ENCODE results near the gene GALNT12.

The GALNT12 gene

DNA sequence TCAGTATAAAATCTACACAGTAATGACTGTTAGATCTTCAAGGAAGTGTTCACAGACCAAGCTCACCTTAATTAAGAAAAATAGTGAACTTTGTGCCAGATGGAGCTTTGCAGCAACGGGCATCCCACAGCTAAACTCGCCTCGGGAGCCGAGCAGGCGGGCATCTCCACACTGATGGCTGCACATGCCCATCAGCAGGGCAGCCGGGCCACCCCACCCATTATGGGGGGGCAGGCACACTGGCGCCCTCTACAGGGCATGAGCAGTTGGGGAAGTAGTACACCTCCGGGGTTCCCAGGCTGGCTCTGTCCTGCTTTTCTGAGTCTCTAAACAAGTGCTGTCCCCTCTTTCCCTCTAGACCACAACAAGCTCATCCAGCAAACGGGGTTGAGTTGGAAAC lies 32.7 kb upstream of the GALNT12 start:
- Histone ChIP-seq H3K4me1 (ENCODE audit: control extremely low read depth in 1 of 4, control insufficient read depth in 4 of 4, insufficient read depth in 4 of 4, low read length in 3 of 4) (no peaks in the 10 kb centered on the region), H3K9me3 (ENCODE audit: control extremely low read depth in 1 of 5, control insufficient read depth in 4 of 5, insufficient read depth in 2 of 5, low read depth in 1 of 5, low read length in 4 of 5) (peaks cover 0 to 2% (median 0%) of the 10 kb centered on the region in 5 experiments), H3K4me3 (ENCODE audit: control insufficient read depth in 1 of 7, extremely low read depth in 1 of 7, insufficient read depth in 4 of 7, low read depth in 2 of 7, low read length in 6 of 7) (no peak overlapping the region), H3K27me3 (replicated peaks in 2 of 5; ENCODE audit: control insufficient read depth in 4 of 5, insufficient read depth in 5 of 5, low read length in 4 of 5) (no peaks in the 10 kb centered on the region), H3K27ac (ENCODE audit: insufficient read depth in 1 of 2, low read depth in 1 of 2, low read length in 2 of 2, poor library complexity in 1 of 2, severe bottlenecking in 2 of 2) (no peak overlapping the region), H3K36me3 (ENCODE audit: control insufficient read depth in 4 of 4, insufficient read depth in 4 of 4, low read length in 3 of 4) (peaks cover 0 to 40% (median 24%) of the 10 kb centered on the region in 4 experiments)
- CTCF ChIA-PET, result interaction anchor here (0.7 to 8.6 kb wide), 25 partner anchors 8 to 688 kb away, joined by 3 to 127 read pairs (median 4); partner anchors contain the start of genes ANKS6 and TRIM14
- DNase-seq, result peak; percentile 34 to 44 (median 43)
- 100% methylated on average over 4 of the region's 9 CpGs for WGBS (ENCODE audit: insufficient coverage)
- POLR2A ChIA-PET, result no interaction called here

DNA sequence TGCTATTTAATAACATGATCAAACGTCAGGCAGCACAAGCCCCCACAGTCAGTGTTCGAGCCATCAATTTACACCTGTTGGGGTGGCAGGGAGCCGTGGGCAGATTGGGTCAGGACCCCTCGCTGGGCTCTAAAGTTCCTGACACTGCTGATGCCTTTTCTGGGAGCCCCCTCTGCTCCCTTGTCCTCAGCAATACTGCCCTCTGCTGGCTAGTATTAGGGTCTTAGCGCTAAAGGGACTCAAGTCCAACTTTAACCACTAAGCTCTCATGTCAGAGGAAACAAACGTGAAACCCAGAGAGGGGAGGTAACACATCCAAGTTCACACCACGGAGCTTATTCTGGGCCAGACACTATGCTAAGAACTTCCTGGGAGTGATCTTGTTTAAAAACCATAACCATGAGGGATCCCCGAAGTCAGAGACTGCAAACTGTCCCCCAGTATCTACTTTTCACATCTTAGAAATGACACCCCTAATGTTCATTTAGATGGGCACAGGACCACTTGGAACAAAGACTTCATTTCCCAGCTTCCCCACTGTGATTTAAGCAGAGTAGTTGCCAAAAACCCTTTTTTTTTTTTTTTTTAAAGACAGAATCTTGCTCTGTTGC lies 31.5 kb upstream of the GALNT12 start:
- Histone ChIP-seq H3K9me3 (ENCODE audit: control extremely low read depth in 1 of 5, control insufficient read depth in 4 of 5, insufficient read depth in 2 of 5, low read depth in 1 of 5, low read length in 4 of 5) (no peaks in the 10 kb centered on the region), H3K27me3 (replicated peaks in 2 of 5; ENCODE audit: control insufficient read depth in 4 of 5, insufficient read depth in 5 of 5, low read length in 4 of 5) (no peaks in the 10 kb centered on the region), H3K4me3 (ENCODE audit: control insufficient read depth in 1 of 7, extremely low read depth in 1 of 7, insufficient read depth in 4 of 7, low read depth in 2 of 7, low read length in 6 of 7) (no peak overlapping the region), H3K4me1 (ENCODE audit: control extremely low read depth in 1 of 4, control insufficient read depth in 4 of 4, insufficient read depth in 4 of 4, low read length in 3 of 4) (no peaks in the 10 kb centered on the region), H3K27ac (ENCODE audit: insufficient read depth in 1 of 2, low read depth in 1 of 2, low read length in 2 of 2, poor library complexity in 1 of 2, severe bottlenecking in 2 of 2) (no peak overlapping the region), H3K36me3 (ENCODE audit: control insufficient read depth in 4 of 4, insufficient read depth in 4 of 4, low read length in 3 of 4) (peaks cover 0 to 31% (median 20%) of the 10 kb centered on the region in 4 experiments)
- WGBS (ENCODE audit: insufficient coverage), result 46% methylated on average over 8 of the region's 8 CpGs
- DNase-seq, result peak; percentile 73 to 83 (median 78)
- POLR2A ChIA-PET, result no interaction called here
- CTCF ChIA-PET, result interaction anchor here (0.6 to 8.6 kb wide), 26 partner anchors 9 to 689 kb away, joined by 3 to 127 read pairs (median 4); partner anchors contain the start of genes ANKS6 and TRIM14

DNA sequence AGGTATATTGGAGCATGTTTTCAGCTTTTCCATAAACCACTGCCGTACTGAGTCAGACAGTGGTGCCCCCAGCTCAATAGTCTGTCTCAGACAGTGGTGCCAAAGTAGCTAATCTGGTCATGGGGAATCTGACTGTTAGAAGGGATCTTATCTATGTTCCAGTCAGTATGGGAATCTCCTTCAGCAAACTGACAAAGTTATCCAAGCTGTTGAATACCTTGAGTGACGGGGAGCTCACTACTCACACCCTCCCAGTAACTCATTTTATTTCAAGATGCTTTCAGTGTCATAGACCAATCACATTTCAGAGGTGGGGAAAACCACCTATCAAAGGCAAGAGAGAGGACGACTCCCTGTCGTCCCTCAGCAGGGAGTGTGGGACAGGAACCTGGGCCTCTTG lies 29.9 kb upstream of the GALNT12 start:
- ChIA-PET CTCF (interaction anchor here (0.8 to 8.6 kb wide), 8 partner anchors 9 to 463 kb away, joined by 3 to 127 read pairs (median 4); partner anchors contain the start of gene ANKS6), POLR2A (no interaction called here)
- WGBS (ENCODE audit: insufficient coverage), result 93% methylated on average over 3 of the region's 4 CpGs
- Histone ChIP-seq H3K27me3 (replicated peaks in 2 of 5; ENCODE audit: control insufficient read depth in 4 of 5, insufficient read depth in 5 of 5, low read length in 4 of 5) (no peaks in the 10 kb centered on the region), H3K4me3 (ENCODE audit: control insufficient read depth in 1 of 7, extremely low read depth in 1 of 7, insufficient read depth in 4 of 7, low read depth in 2 of 7, low read length in 6 of 7) (no peak overlapping the region), H3K9me3 (ENCODE audit: control extremely low read depth in 1 of 5, control insufficient read depth in 4 of 5, insufficient read depth in 2 of 5, low read depth in 1 of 5, low read length in 4 of 5) (no peaks in the 10 kb centered on the region), H3K36me3 (ENCODE audit: control insufficient read depth in 4 of 4, insufficient read depth in 4 of 4, low read length in 3 of 4) (peaks cover 4 to 26% (median 14%) of the 10 kb centered on the region in 4 experiments), H3K4me1 (ENCODE audit: control extremely low read depth in 1 of 4, control insufficient read depth in 4 of 4, insufficient read depth in 4 of 4, low read length in 3 of 4) (no peaks in the 10 kb centered on the region), H3K27ac (ENCODE audit: insufficient read depth in 1 of 2, low read depth in 1 of 2, low read length in 2 of 2, poor library complexity in 1 of 2, severe bottlenecking in 2 of 2) (no peak overlapping the region)
- DNase-seq, result no peak

DNA sequence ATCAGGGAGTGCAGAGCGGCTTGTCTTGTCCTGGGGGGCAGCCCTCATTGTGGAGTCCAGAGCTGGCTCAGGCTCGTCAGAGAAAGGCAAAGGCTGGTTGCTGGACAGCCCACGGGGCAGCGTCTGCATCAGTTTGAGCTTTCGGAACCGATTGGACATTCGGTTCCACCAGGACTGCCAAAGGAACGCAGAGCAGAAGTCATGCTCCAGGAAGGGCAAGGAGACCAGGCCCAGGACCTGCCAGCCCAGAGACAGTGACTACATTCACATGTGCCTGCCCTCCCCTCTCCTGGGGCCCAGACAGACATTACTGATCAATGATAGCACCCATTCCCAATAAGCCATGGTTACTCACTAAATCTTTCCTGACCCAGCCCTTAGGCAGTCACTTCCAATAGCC lies 29.2 kb upstream of the GALNT12 start:
- Histone ChIP-seq H3K27ac (ENCODE audit: insufficient read depth in 1 of 2, low read depth in 1 of 2, low read length in 2 of 2, poor library complexity in 1 of 2, severe bottlenecking in 2 of 2) (no peak overlapping the region), H3K27me3 (replicated peaks in 2 of 5; ENCODE audit: control insufficient read depth in 4 of 5, insufficient read depth in 5 of 5, low read length in 4 of 5) (no peaks in the 10 kb centered on the region), H3K4me3 (ENCODE audit: control insufficient read depth in 1 of 7, extremely low read depth in 1 of 7, insufficient read depth in 4 of 7, low read depth in 2 of 7, low read length in 6 of 7) (no peak overlapping the region), H3K36me3 (ENCODE audit: control insufficient read depth in 4 of 4, insufficient read depth in 4 of 4, low read length in 3 of 4) (peaks cover 3 to 20% (median 11%) of the 10 kb centered on the region in 4 experiments), H3K4me1 (ENCODE audit: control extremely low read depth in 1 of 4, control insufficient read depth in 4 of 4, insufficient read depth in 4 of 4, low read length in 3 of 4) (no peaks in the 10 kb centered on the region), H3K9me3 (ENCODE audit: control extremely low read depth in 1 of 5, control insufficient read depth in 4 of 5, insufficient read depth in 2 of 5, low read depth in 1 of 5, low read length in 4 of 5) (no peaks in the 10 kb centered on the region)
- ChIA-PET POLR2A (no interaction called here), CTCF (interaction anchor here (2.3 to 8.6 kb wide), 3 partner anchors 8 to 464 kb away, joined by 8 to 127 read pairs (median 46); no protein-coding TSS in a partner anchor)
- WGBS (ENCODE audit: insufficient coverage), result 97% methylated on average over 8 of the region's 8 CpGs
- no peak for DNase-seq

DNA sequence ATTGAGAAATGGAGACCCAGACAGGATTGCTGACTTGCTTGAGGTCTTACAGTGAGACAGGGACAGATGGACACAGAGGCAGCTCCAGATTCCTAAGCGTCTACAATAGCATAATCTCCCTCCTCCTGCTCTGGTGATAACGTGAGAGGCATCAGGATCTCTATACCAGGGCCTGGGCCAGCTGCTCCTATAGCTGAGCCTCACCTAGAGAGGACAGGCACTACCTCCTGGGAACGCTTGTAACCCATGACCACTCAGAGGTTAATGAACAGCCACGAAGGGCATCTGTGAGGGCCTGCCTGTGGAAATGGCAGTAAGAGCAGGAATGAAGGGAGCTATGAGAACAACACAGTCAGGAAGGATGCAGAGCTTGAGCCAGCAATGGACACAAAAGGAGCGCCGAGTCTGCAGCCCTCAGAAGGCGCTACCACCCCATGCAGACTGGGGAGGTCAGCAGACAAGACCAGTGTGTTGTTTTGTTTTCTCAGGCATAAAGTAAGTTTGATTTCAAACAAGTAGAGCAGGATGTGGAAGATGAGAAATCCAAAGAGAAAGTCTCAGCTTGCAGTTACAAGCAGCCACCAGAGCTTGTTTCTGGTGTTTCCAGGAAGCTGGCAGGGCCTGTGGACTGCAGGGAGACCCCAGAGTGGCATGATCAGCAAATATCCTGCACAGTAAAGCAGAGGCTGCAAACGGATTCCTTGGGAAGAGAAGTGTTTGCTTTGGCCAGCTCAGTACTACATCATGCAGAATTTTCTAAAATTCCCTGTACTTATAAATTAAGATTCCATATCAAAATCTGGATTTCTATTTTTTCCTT lies 28.5 kb upstream of the GALNT12 start:
- DNase-seq, result no peak
- no peak overlapping the region for H3K27ac ChIP-seq (ENCODE audit: insufficient read depth in 1 of 2, low read depth in 1 of 2, low read length in 2 of 2, poor library complexity in 1 of 2, severe bottlenecking in 2 of 2)
- no peaks in the 10 kb centered on the region for H3K27me3 ChIP-seq (replicated peaks in 2 of 5; ENCODE audit: control insufficient read depth in 4 of 5, insufficient read depth in 5 of 5, low read length in 4 of 5)
- ChIA-PET POLR2A (interaction anchor here (0.5 to 0.7 kb wide), 2 partner anchors 12 to 464 kb away, joined by 3 to 5 read pairs; no protein-coding TSS in a partner anchor), CTCF (interaction anchor here (0.6 to 8.6 kb wide), 5 partner anchors 9 to 465 kb away, joined by 3 to 127 read pairs (median 8); no protein-coding TSS in a partner anchor)
- WGBS (ENCODE audit: insufficient coverage), result 97% methylated on average over 7 of the region's 8 CpGs
- no peaks in the 10 kb centered on the region for H3K9me3 ChIP-seq (ENCODE audit: control extremely low read depth in 1 of 5, control insufficient read depth in 4 of 5, insufficient read depth in 2 of 5, low read depth in 1 of 5, low read length in 4 of 5)
- H3K4me1 ChIP-seq (ENCODE audit: control extremely low read depth in 1 of 4, control insufficient read depth in 4 of 4, insufficient read depth in 4 of 4, low read length in 3 of 4), result no peaks in the 10 kb centered on the region
- peaks cover 0 to 20% (median 9%) of the 10 kb centered on the region in 4 experiments for H3K36me3 ChIP-seq (ENCODE audit: control insufficient read depth in 4 of 4, insufficient read depth in 4 of 4, low read length in 3 of 4)
- H3K4me3 ChIP-seq (ENCODE audit: control insufficient read depth in 1 of 7, extremely low read depth in 1 of 7, insufficient read depth in 4 of 7, low read depth in 2 of 7, low read length in 6 of 7), result no peak overlapping the region

DNA sequence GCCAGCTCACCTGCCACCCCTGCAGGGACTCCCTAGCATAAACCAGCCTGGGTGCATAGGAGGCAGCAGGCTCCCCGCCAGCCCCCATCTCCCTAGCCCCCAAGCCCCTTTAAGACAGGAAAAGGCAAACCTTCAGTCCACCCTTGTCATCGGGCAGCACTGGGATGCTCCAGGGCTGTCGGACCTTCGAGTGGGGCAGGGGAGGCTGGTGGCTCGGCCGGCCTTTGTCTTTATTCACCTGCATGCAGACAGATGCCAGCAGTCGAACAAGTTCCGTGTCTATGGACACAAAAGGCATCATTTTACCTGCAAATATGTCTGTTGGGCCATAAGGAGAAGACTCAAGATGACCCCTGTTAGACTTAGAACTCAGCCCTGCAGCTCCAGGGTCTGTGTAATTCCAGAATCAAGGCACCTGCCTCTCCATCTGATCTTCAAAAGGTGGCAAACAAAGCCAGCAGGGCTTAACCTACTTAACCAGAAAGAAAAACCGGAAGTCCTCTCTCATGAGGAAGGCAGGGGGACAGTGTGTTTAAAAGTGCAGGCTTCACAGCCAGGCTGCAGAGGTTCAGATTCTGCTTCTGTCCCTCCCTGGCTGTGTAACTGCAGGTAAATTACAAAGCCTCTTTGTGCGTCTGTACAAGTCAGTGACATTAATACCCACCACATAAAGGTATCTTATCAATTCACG lies 27.3 kb upstream of the GALNT12 start:
- CTCF ChIA-PET, result interaction anchor here (0.7 to 8.6 kb wide), 3 partner anchors 10 to 466 kb away, joined by 3 to 127 read pairs (median 8); no protein-coding TSS in a partner anchor
- H3K4me1 ChIP-seq (ENCODE audit: control extremely low read depth in 1 of 4, control insufficient read depth in 4 of 4, insufficient read depth in 4 of 4, low read length in 3 of 4), result no peaks in the 10 kb centered on the region
- H3K27me3 ChIP-seq (replicated peaks in 2 of 5; ENCODE audit: control insufficient read depth in 4 of 5, insufficient read depth in 5 of 5, low read length in 4 of 5), result no peaks in the 10 kb centered on the region
- POLR2A ChIA-PET, result interaction anchor here (0.7 kb wide), 1 partner anchor 465 kb away, joined by 3 read pairs; no protein-coding TSS in a partner anchor
- no peak overlapping the region for H3K4me3 ChIP-seq (ENCODE audit: control insufficient read depth in 1 of 7, extremely low read depth in 1 of 7, insufficient read depth in 4 of 7, low read depth in 2 of 7, low read length in 6 of 7)
- no peaks in the 10 kb centered on the region for H3K9me3 ChIP-seq (ENCODE audit: control extremely low read depth in 1 of 5, control insufficient read depth in 4 of 5, insufficient read depth in 2 of 5, low read depth in 1 of 5, low read length in 4 of 5)
- H3K27ac ChIP-seq (ENCODE audit: insufficient read depth in 1 of 2, low read depth in 1 of 2, low read length in 2 of 2, poor library complexity in 1 of 2, severe bottlenecking in 2 of 2), result no peak overlapping the region
- peaks cover 0 to 22% (median 7%) of the 10 kb centered on the region in 4 experiments for H3K36me3 ChIP-seq (ENCODE audit: control insufficient read depth in 4 of 4, insufficient read depth in 4 of 4, low read length in 3 of 4)
- no peak for DNase-seq
- 93% methylated on average over 8 of the region's 11 CpGs for WGBS (ENCODE audit: insufficient coverage)
